Measurements from ENCODE around the gene KCTD15. TPM values are rescaled to one million over a fixed set of nuclear protein-coding genes. Genes with fewer than 3 reads are reported as not detected.

The KCTD15 gene
- total RNA-seq, 1 experiment from 2014 or later: 59.9 TPM

DNA sequence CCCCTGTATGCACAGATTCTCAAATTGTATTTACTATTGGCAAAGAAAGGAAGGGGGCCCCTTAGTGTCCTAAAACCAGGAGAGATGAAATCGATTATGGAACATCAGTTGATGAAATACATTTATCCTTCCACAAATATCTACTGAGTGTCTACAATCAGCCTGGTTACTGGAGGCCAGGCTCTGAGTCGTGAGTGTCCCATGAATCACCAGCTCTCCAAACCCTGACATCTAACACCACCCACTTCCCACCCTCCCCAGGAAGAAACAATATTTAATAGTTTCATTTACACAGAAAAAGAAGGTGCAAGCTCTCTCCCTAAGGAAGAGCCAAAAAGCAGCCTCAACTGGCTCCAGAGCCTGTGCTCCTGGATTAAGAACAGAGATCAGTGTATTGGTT lies 25.2 kb downstream of the KCTD15 start:
- Mint-ChIP-seq H3K9me3 (no peaks in the 10 kb centered on the region), H3K4me3 (no peak overlapping the region), H3K36me3 (ENCODE audit: insufficient read depth in 1 of 3, low read depth in 3 of 3) (no peaks in the 10 kb centered on the region; a peak in 1 of 7 replicates), H3K4me1 (peaks cover 9 to 18% of the 10 kb centered on the region in 2 experiments), H3K27ac (no peak overlapping the region), H3K27me3 (ENCODE audit: low read depth) (peaks cover 15% of the 10 kb centered on the region)
- Histone ChIP-seq H4K20me1 (ENCODE audit: control insufficient read depth, insufficient read depth, insufficient read length) (no peaks in the 10 kb centered on the region), H2BK12ac (ENCODE audit: insufficient read length, low read depth, low read length) (no peak overlapping the region), H4K8ac (replicated peaks; ENCODE audit: insufficient read length, low read depth, low read length) (no peak overlapping the region), H3K79me2 (ENCODE audit: insufficient read depth, low read length) (no peaks in the 10 kb centered on the region), H3K27me3 (ENCODE audit: insufficient read depth, low read length) (no peaks in the 10 kb centered on the region), H3K23ac (ENCODE audit: insufficient read length, low read depth, low read length) (no peak overlapping the region), H2BK20ac (ENCODE audit: low read depth, low read length, poor library complexity, severe bottlenecking) (no peak overlapping the region), H3K79me1 (ENCODE audit: insufficient read depth, low read depth, low read length, poor library complexity, severe bottlenecking) (no peaks in the 10 kb centered on the region), H3T11ph (ENCODE audit: low read length) (no peak overlapping the region), H4K5ac (ENCODE audit: insufficient read length, low read depth, low read length) (no peak overlapping the region), H3K9ac (ENCODE audit: extremely low read depth, insufficient read length, low read length) (no peak overlapping the region), H4K91ac (ENCODE audit: insufficient read length, low read depth, low read length) (no peak overlapping the region), H3K18ac (ENCODE audit: insufficient read length, low read depth, low read length) (no peak overlapping the region), H3K4me1 (ENCODE audit: insufficient read depth, low read length) (no peaks in the 10 kb centered on the region; the same call in 1 of the 2 replicates), H3K14ac (ENCODE audit: insufficient read depth, low read length) (no peak overlapping the region), H2BK5ac (ENCODE audit: insufficient read length, low read length) (no peak overlapping the region), H3K56ac (ENCODE audit: insufficient read length, low read depth, low read length) (no peak overlapping the region), H3K9me3 (ENCODE audit: control insufficient read depth, low read depth, low read length) (no peaks in the 10 kb centered on the region), H2BK120ac (ENCODE audit: low read depth, low read length, poor library complexity, severe bottlenecking) (no peak overlapping the region), H3K27ac (ENCODE audit: insufficient read length, low read depth, low read length) (no peak overlapping the region), H3K4me2 (ENCODE audit: insufficient read depth, insufficient read length, low read length) (no peak overlapping the region), H2AFZ (ENCODE audit: low read length) (no peak overlapping the region), H3K23me2 (ENCODE audit: insufficient read length, low read depth, low read length, poor library complexity, severe bottlenecking) (peaks cover 14% of the 10 kb centered on the region), H3K4ac (ENCODE audit: low read depth, low read length) (no peak overlapping the region), H2BK15ac (ENCODE audit: low read depth, low read length) (no peak overlapping the region), H2AK5ac (ENCODE audit: insufficient read length, low read length) (no peak overlapping the region)
- TF ChIP-seq, protein P1, sequence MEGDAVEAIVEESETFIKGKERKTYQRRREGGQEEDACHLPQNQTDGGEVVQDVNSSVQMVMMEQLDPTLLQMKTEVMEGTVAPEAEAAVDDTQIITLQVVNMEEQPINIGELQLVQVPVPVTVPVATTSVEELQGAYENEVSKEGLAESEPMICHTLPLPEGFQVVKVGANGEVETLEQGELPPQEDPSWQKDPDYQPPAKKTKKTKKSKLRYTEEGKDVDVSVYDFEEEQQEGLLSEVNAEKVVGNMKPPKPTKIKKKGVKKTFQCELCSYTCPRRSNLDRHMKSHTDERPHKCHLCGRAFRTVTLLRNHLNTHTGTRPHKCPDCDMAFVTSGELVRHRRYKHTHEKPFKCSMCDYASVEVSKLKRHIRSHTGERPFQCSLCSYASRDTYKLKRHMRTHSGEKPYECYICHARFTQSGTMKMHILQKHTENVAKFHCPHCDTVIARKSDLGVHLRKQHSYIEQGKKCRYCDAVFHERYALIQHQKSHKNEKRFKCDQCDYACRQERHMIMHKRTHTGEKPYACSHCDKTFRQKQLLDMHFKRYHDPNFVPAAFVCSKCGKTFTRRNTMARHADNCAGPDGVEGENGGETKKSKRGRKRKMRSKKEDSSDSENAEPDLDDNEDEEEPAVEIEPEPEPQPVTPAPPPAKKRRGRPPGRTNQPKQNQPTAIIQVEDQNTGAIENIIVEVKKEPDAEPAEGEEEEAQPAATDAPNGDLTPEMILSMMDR (conservative IDR thresholded peaks at IDR 0.05): no peak
- no peak for DNase-seq
- WGBS (ENCODE audit: extremely low coverage, insufficient read length, low lambda C conversion rate): no CpG with 5 or more reads among the region's 2 CpGs

All from H9 (cell line).